GM23248 (cell line): ENCODE data around the gene RIC8B. TPM values are rescaled to one million over a fixed set of nuclear protein-coding genes. Genes with fewer than 3 reads are reported as not detected.

Experiments
- DNase-seq: peaks from one replicate; pipeline ENCODE4 v3.0.0-alpha.2; 2015
- H2AFZ ChIP-seq: fragments of 200-600 bp; sonication (generic); 2 replicates; pipeline ENCODE4 v1.6.1; 2016; ENCODE audit warnings: antibody characterized with exemption
- H3F3A ChIP-seq: fragments of 200-600 bp; sonication (generic); 2 replicates; pipeline ENCODE4 v1.6.1; 2016; ENCODE audit warnings: mild to moderate bottlenecking, antibody characterized with exemption, mixed run types; ENCODE audit not compliant: insufficient read depth
- H3K27ac ChIP-seq: fragments of 200-600 bp; sonication (generic); 2 replicates; pipeline ENCODE4 v1.5.1; 2016; ENCODE audit warnings: mild to moderate bottlenecking
- H3K27me3 ChIP-seq: fragments of 200-600 bp; sonication (generic); replicated peaks from 2 replicates; pipeline ENCODE4 v1.6.1; 2016; ENCODE audit warnings: mild to moderate bottlenecking; ENCODE audit not compliant: insufficient read depth
- H3K36me3 ChIP-seq: fragments of 200-600 bp; sonication (generic); 2 replicates; pipeline ENCODE4 v1.6.1; 2016; ENCODE audit warnings: low read depth, mild to moderate bottlenecking
- H3K4me1 ChIP-seq: fragments of 200-600 bp; sonication (generic); 2 replicates; pipeline ENCODE4 v1.6.1; 2016; ENCODE audit warnings: mild to moderate bottlenecking; ENCODE audit not compliant: insufficient read depth
- H3K4me2 ChIP-seq: fragments of 200-600 bp; sonication (generic); one replicate; pipeline ENCODE4 v1.6.1; 2016; ENCODE audit warnings: mild to moderate bottlenecking; ENCODE audit not compliant: unreplicated experiment
- H3K4me3 ChIP-seq: fragments of 200-600 bp; sonication (generic); 2 replicates; pipeline ENCODE4 v1.5.1; 2016; ENCODE audit warnings: mild to moderate bottlenecking
- H3K79me2 ChIP-seq: fragments of 200-600 bp; sonication (generic); 2 replicates; pipeline ENCODE4 v1.6.1; 2016; ENCODE audit warnings: mild to moderate bottlenecking; ENCODE audit not compliant: insufficient read depth
- H3K9ac ChIP-seq: fragments of 200-600 bp; sonication (generic); 2 replicates; pipeline ENCODE4 v1.6.1; 2016; ENCODE audit warnings: mild to moderate bottlenecking
- H3K9me2 ChIP-seq: fragments of 200-600 bp; sonication (generic); 2 replicates; pipeline ENCODE4 v1.6.1; 2016; ENCODE audit warnings: mixed run types, mild to moderate bottlenecking, moderate library complexity; ENCODE audit not compliant: insufficient read depth
- H3K9me3 ChIP-seq: fragments of 200-600 bp; sonication (generic); one replicate; pipeline ENCODE4 v1.6.1; 2017; ENCODE audit warnings: low read depth
- H4K20me1 ChIP-seq: fragments of 200-600 bp; sonication (generic); 2 replicates; pipeline ENCODE4 v1.6.0; 2016; ENCODE audit not compliant: insufficient read depth
- EZH2 ChIP-seq: fragments of 200-600 bp; sonication (generic); IDR thresholded peaks from 2 replicates; pipeline ENCODE4 v1.6.1; 2018; ENCODE audit warnings: antibody characterized with exemption, mild to moderate bottlenecking; ENCODE audit not compliant: insufficient read depth, poor library complexity, severe bottlenecking
- EZH2phosphoT487 ChIP-seq: fragments of 200-600 bp; sonication (generic); IDR thresholded peaks from 2 replicates; pipeline ENCODE4 v1.6.1; 2018; ENCODE audit warnings: antibody characterized with exemption, moderate library complexity, mild to moderate bottlenecking, low read depth; ENCODE audit not compliant: insufficient read depth
- WGBS, 2 experiments: methylation state at CpG; one replicate each; pipeline ENCODE4 v1.1.6; 2015 to 2017; ENCODE audit warnings: low lambda C conversion rate in 2 of 2, low coverage in 1 of 2; ENCODE audit errors: missing lambda C conversion rate in 2 of 2; 5-methylcytosine and 5-hydroxymethylcytosine counted together
- in situ Hi-C: fragments of 300-500 bp; cut with MboI; formaldehyde crosslinking; loops from 2 replicates; pipeline ENCODE4 v1.15.0; 2020
- polyA plus RNA-seq: library from polyadenylated mRNA; unstranded; fragments of >200 nt; fragmentation: Nextera tagmentation; extraction: Ambion mirVana; gene quantifications from 2 replicates; pipeline ENCODE4 v1.2.1, GENCODE V29; 2016
- total RNA-seq: library from RNA; depleted of rRNA; stranded (reverse); fragments of >200 nt; shearing (Covaris generic); gene quantifications from 2 replicates; pipeline ENCODE4 v1.2.3, GENCODE V29; 2014

The RIC8B gene
- total and polyA plus RNA-seq, 2 experiments from 2014 or later: 6.8 to 7.6 TPM

GRCh38 chr12:106861984-106862916 lies 87.8 kb downstream of the RIC8B start:
- peak overlapping the region; percentile 73 for H3K27ac ChIP-seq
- in situ Hi-C loops: no loop called here
- H3K9ac ChIP-seq: no peak overlapping the region
- TF ChIP-seq EZH2phosphoT487 (no peak), EZH2 (no peak)
- H3K4me2 ChIP-seq: peak overlapping the region; percentile 33
- no peaks in the 10 kb centered on the region for H3K9me3 ChIP-seq
- H3K27me3 ChIP-seq: no peaks in the 10 kb centered on the region
- no peak overlapping the region for H3K4me3 ChIP-seq
- H3K9me2 ChIP-seq: no peaks in the 10 kb centered on the region
- H4K20me1 ChIP-seq: no peaks in the 10 kb centered on the region
- DNase-seq: peak; percentile 91
- peaks cover 18% of the 10 kb centered on the region for H3K4me1 ChIP-seq
- 91 to 93% methylated on average over 3 of the region's 3 CpGs for WGBS, 2 experiments
- no peak overlapping the region for H2AFZ ChIP-seq
- H3F3A ChIP-seq: peaks cover 18% of the 10 kb centered on the region
- peaks cover 7% of the 10 kb centered on the region; the same call in 1 of the 2 replicates for H3K79me2 ChIP-seq
- no peaks in the 10 kb centered on the region; the same call in 1 of the 2 replicates for H3K36me3 ChIP-seq

GRCh38 chr12:106863189-106863588 lies 88.7 kb downstream of the RIC8B start:
- Histone ChIP-seq H4K20me1 (no peaks in the 10 kb centered on the region), H3K79me2 (peaks cover 7% of the 10 kb centered on the region; the same call in 1 of the 2 replicates), H3K36me3 (no peaks in the 10 kb centered on the region), H2AFZ (no peak overlapping the region), H3K27ac (no peak overlapping the region), H3K4me2 (no peak overlapping the region), H3F3A (peaks cover 18% of the 10 kb centered on the region), H3K27me3 (no peaks in the 10 kb centered on the region), H3K9me3 (no peaks in the 10 kb centered on the region), H3K4me3 (no peak overlapping the region), H3K9ac (no peak overlapping the region), H3K9me2 (no peaks in the 10 kb centered on the region), H3K4me1 (peaks cover 18% of the 10 kb centered on the region)
- 55 to 64% methylated on average over 1 of the region's 1 CpG for WGBS, 2 experiments
- in situ Hi-C loops: no loop called here
- no peak for DNase-seq
- no peak for TF ChIP-seq EZH2phosphoT487
- no peak for TF ChIP-seq EZH2

- DNase-seq: no peak
- in situ Hi-C loops: no loop called here
- 90 to 100% methylated on average over 3 of the region's 3 CpGs for WGBS, 2 experiments
- Histone ChIP-seq H2AFZ (no peak overlapping the region), H3K9ac (no peak overlapping the region), H3K4me3 (no peak overlapping the region), H3K27me3 (no peaks in the 10 kb centered on the region), H3F3A (peaks cover 18% of the 10 kb centered on the region), H3K4me1 (peaks cover 18% of the 10 kb centered on the region), H3K36me3 (no peaks in the 10 kb centered on the region), H4K20me1 (no peaks in the 10 kb centered on the region), H3K4me2 (no peak overlapping the region), H3K9me3 (no peaks in the 10 kb centered on the region), H3K27ac (no peak overlapping the region), H3K79me2 (peaks cover 7% of the 10 kb centered on the region; the same call in 1 of the 2 replicates), H3K9me2 (no peaks in the 10 kb centered on the region)
- TF ChIP-seq EZH2phosphoT487 (no peak), EZH2 (no peak)
Observed at GRCh38 chr12:106865683-106866082, 91.2 kb downstream of the RIC8B start.

- Histone ChIP-seq H3K27me3 (no peaks in the 10 kb centered on the region), H3K27ac (no peak overlapping the region), H3K9ac (no peak overlapping the region), H3K36me3 (no peaks in the 10 kb centered on the region), H2AFZ (no peak overlapping the region), H3F3A (peaks cover 9% of the 10 kb centered on the region), H3K9me2 (no peaks in the 10 kb centered on the region), H3K4me1 (peaks cover 23% of the 10 kb centered on the region), H4K20me1 (no peaks in the 10 kb centered on the region), H3K79me2 (peaks cover 7% of the 10 kb centered on the region; the same call in 1 of the 2 replicates), H3K4me3 (no peak overlapping the region), H3K4me2 (no peak overlapping the region), H3K9me3 (no peaks in the 10 kb centered on the region)
- TF ChIP-seq EZH2 (no peak), EZH2phosphoT487 (no peak)
- WGBS, 2 experiments: 85 to 91% methylated on average over 5 of the region's 5 CpGs
- DNase-seq: no peak
- in situ Hi-C loops: no loop called here
Observed at GRCh38 chr12:106866426-106867080, 92.1 kb downstream of the RIC8B start.
